PFSK-1 (cell line): ENCODE measurements around the gene KRT13.

Source experiments
- POLR2AphosphoS5 ChIP-seq: IDR thresholded peaks from 2 replicates; pipeline ENCODE4 v1.6.1; 2012; ENCODE audit warnings: low read depth, mild to moderate bottlenecking, control low read depth, low read length, moderate library complexity
- REST ChIP-seq, 2 experiments: IDR thresholded peaks; 2 replicates each; pipeline versions ENCODE4 v1.6.1 to v1.8.0; 2011 to 2012; ENCODE audit warnings: low read depth in 2 of 2, low read length in 2 of 2, control low read depth in 1 of 2, inconsistent platforms in 1 of 2, mild to moderate bottlenecking in 1 of 2, moderate library complexity in 1 of 2; ENCODE audit not compliant: insufficient read depth in 1 of 2
- SIN3A ChIP-seq: IDR thresholded peaks from 2 replicates; pipeline ENCODE4 v1.6.1; 2012; ENCODE audit warnings: mild to moderate bottlenecking, low read length, moderate library complexity, borderline replicate concordance; ENCODE audit not compliant: insufficient read depth
- TAF1 ChIP-seq: IDR thresholded peaks from 2 replicates; pipeline ENCODE4 v1.6.1; 2012; ENCODE audit warnings: low read length, control low read depth, borderline replicate concordance; ENCODE audit not compliant: insufficient read depth

GRCh38 chr17:41546819-41547218 is 41.4 kb upstream of the KRT13 start:
- TF ChIP-seq SIN3A, result no peak
- TF ChIP-seq POLR2AphosphoS5, result no peak
- TF ChIP-seq TAF1, result no peak
- no peak for TF ChIP-seq REST (IDR thresholded peaks at IDR 0.05; ENCODE audit: insufficient read depth in 1 of 2, low read depth in 2 of 2, low read length in 2 of 2)
